Esophagus muscularis mucosa (tissue), 4 donors: ENCODE results near the gene SPDYC.

Experiments
- CTCF ChIP-seq, 3 experiments: fragments of 200-600 bp in 2 of 3; fragments of 450-650 bp in 1 of 3; sonication (generic) in 2 of 3; IDR thresholded peaks; one replicate each; pipeline ENCODE4 v1.5.1; 2017 to 2019; ENCODE audit warnings: antibody characterized with exemption in 3 of 3, mild to moderate bottlenecking in 2 of 3, moderate library complexity in 1 of 3
- EP300 ChIP-seq: sonication (generic); formaldehyde crosslinking; IDR thresholded peaks from one replicate; pipeline ENCODE4 v1.6.1; 2017; ENCODE audit warnings: antibody characterized with exemption
- POLR2A ChIP-seq: fragments of 450-650 bp; IDR thresholded peaks from one replicate; pipeline ENCODE4 v1.6.1; 2017; ENCODE audit warnings: antibody characterized with exemption, moderate library complexity, mild to moderate bottlenecking, low read depth
- POLR2AphosphoS5 ChIP-seq, 2 donors: sonication (generic); formaldehyde crosslinking; IDR thresholded peaks; one replicate each; pipeline ENCODE4 v1.6.1; 2017; ENCODE audit warnings: antibody characterized with exemption in 2 of 2

GRCh38 chr11:65124480-65125196 lies 45.4 kb upstream of the SPDYC start:
- no peak for TF ChIP-seq POLR2AphosphoS5 (IDR thresholded peaks at IDR 0.05)
- TF ChIP-seq CTCF (IDR thresholded peaks at IDR 0.05): no peak
- no peak for TF ChIP-seq EP300
- no peak for TF ChIP-seq POLR2A
